ENCODE results near the gene OSR1.
"Not testable (repeated sequence)": the region's sequence is repeated elsewhere in the genome, so short reads cannot be mapped to it uniquely, and the experiment has no call there.

OSR1 gene

DNA sequence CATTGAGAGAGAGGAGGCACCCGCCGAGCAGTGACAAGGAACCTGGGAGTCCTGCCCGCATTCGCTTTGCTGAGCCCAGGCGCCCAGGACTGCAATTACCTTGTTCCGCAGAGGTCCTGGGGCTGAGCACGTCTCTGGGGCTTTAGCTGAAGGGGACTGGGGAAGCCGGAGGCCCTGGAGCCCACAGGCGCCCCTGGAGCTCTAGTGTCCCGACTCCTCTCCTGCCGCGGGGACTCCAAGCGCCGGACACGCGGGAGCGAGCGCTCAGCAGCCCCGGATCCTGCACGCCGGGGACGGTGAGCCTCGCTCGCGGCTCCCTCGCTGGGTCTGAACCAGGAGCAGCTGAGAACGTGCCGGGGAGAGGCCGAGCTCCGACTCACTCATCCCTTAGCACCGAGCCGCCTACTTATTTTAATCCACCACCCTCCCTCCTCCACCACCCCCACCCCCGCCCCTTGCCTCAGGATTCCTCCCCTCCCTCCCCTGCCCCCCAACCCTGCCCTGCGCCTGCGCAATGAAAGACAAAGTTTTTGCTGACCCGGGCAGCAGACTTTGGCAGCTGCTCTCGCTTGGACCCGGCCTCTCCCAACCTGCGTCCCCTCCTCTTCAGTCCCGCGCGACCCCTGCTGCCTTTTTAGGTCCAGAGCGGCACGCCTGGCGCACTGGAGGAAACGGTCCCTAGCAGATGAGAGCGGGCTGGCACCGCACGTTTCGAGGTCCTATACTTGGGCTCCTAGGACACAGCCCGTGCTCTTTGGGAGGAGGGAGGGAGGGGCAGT is at the start of gene OSR1:
Gene OSR1 (minus strand): TSS at position 382 of the 779 bp plus-strand sequence. CDS start 4,818 bp downstream, outside the sequence.
- peak; percentile 91 for DNase-seq (ENCODE audit: low spot score)

DNA sequence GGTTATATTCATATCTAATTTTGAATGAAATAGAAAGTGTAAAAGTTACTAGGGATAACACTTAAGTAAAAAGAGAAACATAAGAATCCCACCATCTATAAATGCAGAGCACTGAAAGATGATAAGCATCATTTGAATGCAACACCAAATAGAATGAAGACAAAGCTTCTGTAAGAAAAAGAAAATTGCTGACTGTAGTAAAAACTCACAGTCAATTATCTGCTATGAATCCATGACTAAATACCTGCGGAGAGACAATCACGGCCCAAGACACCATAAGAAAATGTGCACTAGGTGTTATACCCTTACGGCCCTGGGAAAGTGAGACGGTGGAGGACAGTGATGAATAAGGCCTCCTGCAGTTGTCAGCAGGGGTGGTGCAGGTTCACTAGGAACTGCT is 45.4 kb upstream of the OSR1 start:
- no peak for DNase-seq (ENCODE audit: low spot score)

DNA sequence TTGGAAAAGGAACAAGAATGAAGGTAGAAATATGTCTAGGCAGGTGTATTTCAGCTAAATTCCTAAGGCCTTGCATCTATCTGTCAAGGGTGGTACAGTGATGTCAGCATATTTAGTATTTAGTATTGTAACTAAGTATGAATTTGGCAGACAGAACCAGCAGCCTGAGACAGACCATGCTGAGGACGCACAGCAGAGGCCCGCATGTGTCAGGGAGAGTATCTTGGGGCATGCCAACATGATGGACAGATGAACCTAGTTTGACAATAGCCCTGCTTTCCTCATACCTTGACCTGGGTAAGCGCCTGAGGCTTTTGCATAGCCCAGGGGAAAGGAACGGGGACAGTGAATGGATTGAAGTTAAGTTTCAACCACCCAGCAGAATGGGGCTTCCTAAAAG is 33.8 kb upstream of the OSR1 start:
- no peak for DNase-seq (ENCODE audit: low spot score)

DNA sequence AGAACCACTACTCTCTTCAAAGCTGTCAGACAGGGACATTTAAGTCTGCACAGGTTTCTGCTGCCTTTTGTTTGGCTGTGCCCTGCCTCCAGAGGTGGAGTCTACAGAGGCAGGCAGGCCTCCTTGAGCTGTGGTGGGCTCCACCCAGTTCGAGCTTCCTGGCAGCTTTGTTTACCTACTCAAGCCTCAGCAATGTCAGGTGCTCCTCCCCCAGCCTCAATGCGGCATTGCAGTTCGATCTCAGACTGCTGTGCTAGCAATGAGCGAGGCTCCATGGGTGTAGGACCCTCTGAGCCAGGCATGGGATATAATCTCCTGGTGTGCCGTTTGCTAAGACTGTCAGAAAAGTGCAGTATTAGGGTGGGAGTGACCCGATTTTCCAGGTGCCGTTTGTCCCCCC is 31.0 kb upstream of the OSR1 start:
- not testable (repeated sequence) for DNase-seq (ENCODE audit: low spot score)

DNA sequence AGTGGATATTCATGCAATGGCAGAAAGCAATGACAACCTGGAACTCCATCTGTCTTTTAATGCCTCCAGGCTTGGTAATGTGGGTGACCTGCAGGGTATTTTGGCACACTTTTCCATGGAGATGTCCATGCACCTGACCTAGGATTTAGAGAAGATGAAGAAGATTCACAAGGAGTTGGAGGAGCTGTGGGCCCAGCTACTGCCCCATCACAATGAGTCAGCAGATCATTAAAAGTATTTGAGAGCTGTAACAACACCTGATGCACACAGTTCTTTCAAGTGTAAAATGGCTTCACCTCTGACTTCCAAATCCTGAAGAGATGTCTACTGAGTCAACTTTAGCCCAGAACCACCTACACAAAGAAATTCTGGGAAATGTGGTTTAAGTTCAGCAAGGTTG is 22.1 kb upstream of the OSR1 start:
- no peak for DNase-seq (ENCODE audit: low spot score)

DNA sequence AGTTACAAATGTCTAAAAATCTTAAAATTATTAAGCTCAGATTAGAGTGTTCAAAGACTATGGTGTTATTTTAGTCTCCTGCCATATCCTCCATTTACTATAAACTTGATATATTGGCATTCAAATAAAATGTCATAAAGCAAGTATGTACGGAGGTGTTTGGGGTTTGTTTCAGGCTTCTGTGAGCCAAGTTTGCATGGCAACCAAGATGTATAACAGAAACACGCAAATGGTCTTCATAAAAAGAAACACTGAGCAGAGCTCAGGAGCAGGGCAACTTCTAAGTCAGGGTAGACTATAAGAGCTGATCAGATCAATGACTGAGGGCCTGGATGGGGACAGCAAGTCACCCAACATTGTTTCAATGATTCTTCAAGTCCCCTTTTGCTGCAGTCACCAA is 20.5 kb upstream of the OSR1 start:
- no peak for DNase-seq (ENCODE audit: low spot score)

DNA sequence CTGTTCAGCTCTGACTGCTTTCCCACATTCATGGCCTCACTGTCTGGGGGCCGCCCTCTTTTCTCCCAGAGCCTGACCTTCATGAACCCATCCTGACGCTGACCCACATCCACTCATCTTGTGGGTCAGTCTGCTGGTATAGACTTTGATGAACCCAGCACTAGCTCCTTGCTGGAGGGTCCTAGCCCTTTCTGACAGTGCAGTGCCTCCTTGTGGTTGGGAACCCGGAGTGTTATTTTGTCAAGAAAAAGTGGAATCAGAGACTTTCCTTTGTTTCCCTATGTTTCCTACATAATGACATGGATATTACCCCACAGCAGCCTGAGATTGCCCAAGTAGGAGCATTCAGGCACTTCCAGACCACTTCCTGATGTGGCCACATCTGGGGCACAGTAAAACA is 19.3 kb upstream of the OSR1 start:
- DNase-seq (ENCODE audit: low spot score), result no peak

DNA sequence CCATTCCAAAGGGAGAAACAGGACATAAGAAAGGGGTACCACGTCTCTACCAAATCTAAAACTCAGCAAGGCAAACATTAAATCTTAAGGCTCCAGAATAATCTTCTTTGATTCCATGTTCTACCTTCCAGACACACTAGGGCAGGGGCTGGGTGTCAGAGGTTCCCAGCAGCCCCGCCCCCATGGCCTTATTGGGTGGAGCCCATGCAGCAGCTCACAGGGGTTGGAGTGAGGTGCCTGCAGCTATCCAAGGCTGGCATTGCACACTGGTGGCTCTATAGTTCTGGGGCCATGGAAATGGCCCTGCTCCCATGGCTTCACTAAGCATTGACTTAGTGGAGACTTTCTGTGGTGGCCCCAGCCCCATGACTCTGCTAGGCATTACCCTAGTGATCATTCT is 14.9 kb upstream of the OSR1 start:
- no peak for DNase-seq (ENCODE audit: low spot score)

DNA sequence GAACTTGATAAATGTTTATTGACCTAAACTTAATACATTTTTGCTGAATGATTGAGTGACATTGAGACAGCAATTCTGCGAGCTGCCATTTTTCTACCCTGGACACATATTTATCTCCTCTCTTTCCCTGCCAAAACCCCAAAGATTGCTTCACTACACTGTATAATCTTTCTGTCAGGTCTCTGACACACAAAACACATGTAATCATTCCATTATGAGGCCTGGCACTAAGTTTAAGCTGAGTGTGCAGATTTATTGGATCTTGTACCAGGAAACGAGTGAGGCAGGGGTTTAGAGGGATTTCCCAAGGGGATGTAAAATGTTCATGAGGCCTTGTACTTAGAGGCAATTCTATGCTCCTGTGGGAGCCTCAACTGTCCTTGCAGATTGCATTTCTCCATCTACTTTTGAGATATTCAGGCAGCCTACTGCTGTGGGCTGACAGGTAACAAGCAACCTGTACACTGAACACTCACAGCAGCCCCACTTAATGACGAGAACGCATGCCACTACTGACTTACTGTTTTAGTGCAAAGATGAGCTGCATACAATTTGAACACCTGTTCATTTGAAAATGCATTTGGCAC is 13.7 kb upstream of the OSR1 start:
- DNase-seq (ENCODE audit: low spot score), result no peak

DNA sequence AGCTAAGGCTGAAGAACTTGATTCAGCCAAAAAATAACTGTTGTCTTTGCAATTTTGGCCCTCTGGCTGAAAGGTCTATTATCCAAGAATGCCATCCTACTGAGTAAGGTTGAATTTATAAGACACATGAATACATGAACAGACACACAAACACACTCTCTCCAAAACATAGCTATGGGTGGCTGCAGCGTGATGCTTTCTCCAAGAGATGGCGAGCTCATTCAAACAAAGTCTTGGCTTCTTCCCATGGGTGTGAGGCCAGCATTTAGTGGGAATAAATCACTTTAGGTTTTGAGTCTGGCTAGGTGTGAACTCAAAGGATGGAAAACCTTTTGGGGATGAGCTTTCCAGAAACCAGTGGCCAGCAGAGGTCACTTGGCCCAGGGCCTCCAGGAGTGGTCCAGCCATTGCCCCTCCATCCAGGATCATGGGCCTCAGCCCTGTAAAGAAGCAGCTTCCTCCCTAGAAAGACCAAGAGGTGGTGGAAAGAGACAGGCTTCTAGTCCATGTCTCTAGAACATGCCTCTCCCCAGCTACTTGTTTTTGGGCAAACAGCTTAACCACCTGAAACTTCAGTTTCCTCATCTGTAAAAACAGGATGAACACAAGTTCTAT is 11.0 kb upstream of the OSR1 start:
- DNase-seq (ENCODE audit: low spot score), result peak; percentile 34

DNA sequence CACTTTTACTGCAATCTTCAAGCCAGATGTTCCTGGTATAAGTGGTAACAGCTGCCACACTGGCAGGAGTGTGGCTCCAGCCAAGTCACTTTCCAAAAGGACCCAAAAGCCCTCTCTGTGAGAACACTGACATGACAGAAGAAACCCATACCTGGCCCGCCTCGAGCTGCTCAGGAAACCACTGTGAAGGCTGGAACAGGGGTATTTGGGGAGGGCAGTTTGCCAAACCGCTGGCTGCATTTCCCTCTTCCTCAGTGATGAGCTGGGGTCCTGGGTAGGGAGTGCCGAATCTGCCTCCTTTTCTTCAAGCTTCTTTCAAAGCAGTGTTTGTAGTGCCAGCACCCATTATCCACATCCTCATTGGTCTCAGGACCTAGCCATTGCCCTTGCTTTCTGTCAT is 10.3 kb upstream of the OSR1 start:
- DNase-seq (ENCODE audit: low spot score), result no peak

DNA sequence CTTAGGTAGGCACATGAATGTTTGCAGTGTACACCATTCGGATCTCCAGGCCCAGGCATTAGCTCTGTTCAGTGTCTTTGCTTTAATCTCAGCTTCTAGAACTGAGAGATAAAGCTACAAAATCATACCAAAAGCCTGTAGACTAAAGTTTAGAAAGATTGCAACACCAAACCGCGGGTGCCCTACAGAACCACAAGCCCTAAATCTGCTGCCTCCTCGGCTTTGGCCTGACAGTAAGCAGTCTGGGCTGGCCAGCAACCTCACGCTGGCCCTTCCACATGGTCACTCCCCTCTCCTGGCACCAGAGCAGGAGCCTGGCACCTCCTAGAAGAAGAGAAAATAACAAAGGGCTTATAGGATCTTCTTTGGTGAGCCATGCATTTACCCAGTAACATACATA is 8.9 kb upstream of the OSR1 start:
- peak; percentile 50 for DNase-seq (ENCODE audit: low spot score)

DNA sequence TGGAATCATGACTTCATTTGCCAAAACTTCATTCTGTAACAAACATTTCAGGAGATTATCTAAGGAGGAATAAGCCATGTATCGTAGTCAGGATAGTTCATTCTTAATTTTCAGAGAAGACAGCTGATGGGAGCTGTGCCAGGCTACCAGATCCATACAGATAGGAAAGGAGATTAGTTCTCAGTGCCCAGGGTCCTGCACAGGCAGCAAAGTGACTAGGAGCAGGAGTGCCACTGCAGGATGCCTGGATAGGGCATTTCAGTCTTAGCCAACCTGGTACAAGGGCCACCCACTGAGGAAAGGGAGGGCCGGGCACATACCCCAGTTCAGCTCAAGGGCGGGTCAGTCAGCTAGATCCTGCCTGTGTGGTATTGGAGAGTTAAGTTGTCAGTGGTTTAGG is 6.7 kb upstream of the OSR1 start:
- DNase-seq (ENCODE audit: low spot score), result no peak

DNA sequence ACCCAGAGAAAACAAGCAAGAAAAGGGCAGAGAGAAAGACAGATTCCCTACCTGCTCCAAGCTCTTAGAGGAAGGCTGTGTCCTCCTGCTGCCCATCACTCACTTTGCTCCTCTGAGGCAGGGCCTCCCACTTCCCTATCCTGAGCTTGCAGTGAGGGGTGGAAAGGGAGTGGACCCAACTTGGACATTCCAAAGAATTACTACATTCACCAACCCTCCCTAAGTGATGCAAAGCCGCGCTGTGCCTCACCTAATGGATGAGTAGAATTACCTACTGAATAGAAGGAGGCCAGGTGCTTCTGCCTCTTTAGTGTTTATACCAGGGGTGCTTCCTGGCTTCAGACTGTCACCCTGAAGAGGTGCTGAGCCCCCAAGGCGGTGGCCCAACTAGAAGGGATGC is 5.6 kb upstream of the OSR1 start:
- DNase-seq (ENCODE audit: low spot score), result no peak

DNA sequence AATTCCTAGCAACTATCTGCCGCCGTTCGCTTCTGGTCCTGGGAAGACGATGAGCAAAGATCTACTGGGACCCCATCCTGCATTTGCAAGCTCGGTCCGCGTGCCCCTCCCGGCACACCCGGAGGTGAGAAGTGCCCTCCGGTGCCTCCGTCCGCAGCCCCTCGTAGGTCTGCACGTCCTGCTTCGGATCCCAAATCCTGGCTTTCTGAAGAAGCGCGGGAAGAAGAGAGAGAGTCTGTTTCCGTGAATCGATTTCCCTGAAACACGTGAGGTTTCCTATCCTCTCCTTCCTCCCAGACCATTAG is 5.0 kb upstream of the OSR1 start:
- DNase-seq (ENCODE audit: low spot score), result no peak

DNA sequence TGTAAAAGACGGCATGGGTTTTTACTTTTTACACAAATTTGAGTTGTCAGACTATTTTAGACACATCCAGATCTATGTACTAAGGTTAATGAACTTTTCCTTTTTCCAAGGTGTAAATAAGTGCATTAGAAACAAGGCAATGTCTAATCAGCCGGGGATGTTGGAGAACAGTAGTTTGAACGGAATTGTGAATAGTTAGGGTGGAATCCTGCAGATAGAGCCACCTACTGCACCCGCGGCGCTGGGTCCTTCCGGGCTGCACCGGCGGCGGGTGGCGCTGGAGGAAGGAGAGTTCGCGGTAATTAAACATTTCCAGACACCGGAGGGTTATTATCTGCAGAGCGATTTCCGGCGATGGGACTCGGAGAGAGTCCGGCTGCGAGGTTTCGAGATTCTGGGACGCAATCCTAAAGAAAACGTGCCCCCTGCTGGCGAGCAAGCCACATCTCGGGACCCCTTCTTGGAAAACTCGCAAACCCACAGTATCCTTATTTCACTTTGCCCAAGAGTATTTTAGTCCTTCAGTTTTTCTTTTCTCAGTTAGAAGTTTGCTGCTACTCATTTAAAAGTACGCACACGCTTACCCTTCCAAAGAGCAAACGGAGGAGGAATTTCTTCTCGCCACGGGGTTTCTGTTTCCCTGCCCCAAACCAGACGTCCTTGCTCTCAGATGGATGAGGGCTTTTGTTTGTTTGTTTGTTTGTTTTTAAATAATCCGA is 4.5 kb upstream of the OSR1 start:
- DNase-seq (ENCODE audit: low spot score), result peak; percentile 82

DNA sequence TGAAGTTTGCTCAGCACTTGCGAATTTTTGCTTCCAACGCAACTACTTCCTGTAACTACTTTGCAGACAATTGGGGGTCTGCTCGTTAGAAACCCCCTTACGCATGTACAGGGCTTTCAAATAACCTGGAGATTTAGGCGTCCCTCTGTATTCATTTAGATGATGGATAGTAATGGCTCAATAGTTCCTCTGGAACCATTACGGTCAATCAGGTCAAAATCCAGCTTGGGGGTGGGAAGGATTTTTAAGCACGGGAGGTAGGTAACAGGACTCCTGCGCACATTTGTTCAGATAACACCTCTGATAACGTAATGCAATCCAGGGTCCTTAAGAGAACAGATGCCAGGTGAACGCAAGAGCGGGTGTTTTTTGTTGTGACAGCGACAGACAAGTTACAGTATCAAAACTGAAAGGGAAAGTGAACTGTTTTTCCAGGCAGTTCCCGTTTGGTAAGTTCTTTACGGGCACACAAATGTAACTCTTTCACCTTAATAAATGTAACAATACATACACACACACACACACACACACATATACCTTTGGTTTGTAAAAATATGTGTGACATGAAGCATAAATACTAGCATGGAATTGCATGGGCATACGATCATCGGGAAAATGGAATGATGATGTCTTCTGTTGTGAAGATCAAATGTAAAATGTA is 3.8 kb upstream of the OSR1 start:
- no peak for DNase-seq (ENCODE audit: low spot score)

DNA sequence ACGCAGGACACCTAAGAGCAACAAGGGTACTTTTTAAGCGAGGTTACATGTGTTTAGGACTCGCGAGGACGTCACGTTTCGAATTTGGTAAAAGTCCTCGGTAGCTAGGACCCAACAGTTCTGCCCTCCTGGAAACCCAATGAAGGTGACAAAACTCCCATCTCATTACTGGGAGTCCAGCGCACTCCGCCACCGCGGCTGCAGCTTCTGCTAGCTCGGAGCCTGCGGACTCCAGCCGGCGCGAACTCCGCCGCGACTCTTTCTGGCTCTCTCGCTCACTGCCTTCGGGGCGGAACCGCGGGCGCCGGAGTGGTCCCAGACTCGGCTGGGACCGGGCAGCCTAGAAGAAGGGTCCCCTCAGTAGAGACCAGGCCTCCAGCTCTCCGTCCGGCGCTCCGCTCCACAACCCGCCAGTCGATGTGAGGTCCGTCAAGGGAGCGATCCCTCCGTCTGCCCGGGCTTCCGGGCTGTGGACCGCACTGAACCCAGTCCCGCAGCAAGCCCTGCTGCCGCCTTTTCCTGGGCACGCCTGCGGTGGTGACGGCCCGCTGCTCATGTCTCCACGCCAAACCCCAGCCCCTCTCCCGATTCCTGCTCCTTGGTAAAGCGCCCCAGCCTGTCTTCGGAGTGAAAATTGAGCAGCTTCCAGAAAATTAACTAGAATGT is 3.0 kb upstream of the OSR1 start:
- peak; percentile 59 for DNase-seq (ENCODE audit: low spot score)

DNA sequence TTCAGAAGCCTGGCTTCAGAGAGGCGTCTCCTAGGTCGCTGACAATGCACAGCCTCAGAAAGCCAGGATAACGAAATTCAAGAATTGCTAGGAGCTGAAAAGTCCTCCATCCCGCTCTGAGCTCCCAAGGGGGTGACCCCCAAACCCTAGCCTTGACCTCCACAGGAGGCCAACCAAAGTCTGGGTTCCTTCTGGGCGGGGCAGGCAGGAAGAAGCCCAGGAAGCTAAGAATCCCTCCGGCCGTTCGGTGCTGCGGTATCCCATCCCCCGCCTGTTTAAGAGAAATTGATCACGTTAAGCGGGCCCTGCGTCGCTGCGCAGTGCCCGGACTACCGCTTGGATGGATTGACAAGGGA is 2.5 kb upstream of the OSR1 start:
- DNase-seq (ENCODE audit: low spot score), result no peak

DNA sequence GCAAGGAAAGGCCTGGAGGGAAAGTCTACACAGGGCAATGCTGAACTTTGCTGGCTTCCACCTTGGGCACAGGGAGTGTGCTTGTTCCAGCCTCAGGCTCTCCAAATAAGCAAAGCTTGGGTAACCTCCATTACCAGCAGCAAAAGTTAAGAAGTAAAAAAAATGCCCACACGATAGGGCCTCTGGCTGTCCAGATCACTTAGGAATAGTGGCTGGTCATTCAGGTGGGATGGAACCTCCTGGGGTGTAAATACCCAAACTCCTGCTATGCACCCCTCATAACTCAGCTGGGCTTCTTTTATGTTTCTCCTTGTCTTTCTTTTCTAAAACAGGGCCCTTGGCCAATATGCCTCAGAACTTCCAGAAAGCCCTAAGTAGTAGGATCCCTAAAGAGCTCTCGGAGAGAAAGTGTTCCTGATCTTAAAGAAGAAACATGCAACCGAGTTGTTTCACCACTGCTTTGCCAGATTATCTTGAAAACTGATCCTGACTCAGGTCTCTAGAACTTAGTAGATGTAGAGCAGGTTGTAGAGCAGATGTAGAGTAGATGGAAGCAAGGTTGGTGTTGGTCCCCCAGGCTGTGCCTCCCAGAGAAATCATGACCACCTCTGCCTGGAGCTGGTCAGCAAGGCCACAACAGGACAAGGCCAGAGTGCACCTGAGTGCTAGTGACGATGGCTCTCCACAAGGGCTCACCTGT is 2.0 kb upstream of the OSR1 start:
- DNase-seq (ENCODE audit: low spot score), result no peak

DNA sequence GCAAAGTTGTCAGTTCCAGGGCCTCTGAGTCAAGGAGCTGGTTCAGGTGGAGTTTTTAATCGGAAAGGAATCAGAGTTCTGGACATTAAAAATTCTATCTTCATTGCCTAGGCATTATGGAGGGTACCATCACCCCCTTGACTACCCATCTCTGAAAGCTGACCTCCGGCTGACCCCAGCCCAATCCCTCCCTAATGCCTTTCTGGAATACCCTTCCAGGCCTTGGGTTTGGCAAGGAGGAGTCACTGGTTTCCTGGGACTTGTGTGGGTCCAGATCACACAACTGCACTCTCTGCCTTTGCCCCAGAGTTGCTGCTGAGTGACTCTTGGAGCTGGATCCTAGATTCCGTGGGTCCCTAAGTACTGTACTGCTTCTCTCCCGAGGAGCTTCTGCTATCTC is 1.0 kb upstream of the OSR1 start:
- no peak for DNase-seq (ENCODE audit: low spot score)

DNA sequence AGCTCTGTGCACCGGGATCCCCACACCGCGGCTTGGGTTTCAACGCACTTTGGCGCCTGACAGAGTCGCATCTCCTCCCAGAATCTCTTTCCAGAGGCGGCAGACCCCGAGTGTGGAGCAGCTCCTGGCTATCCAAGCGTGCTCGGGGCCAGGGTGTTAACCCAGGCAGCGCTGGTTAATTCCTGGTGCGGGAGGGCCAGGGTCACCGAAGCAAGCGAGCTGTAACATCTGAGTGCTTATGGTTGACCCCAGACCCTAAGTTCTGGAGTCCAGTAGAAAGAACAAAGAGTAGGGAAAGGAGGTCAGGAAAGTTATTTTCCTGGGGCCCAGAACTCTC is 566 bp upstream of the OSR1 start:
- no peak for DNase-seq (ENCODE audit: low spot score)

Data from AG20443 (cell line).